Stomach (tissue), 9 donors: Measurements from ENCODE around the gene FABP6. TPM values are rescaled to one million over a fixed set of nuclear protein-coding genes. Genes with fewer than 3 reads are reported as not detected.
"Not testable (repeated sequence)": the region's sequence is repeated elsewhere in the genome, so short reads cannot be mapped to it uniquely, and the experiment has no call there.

Source experiments
- DNase-seq, 2 donors: peaks; one replicate each; pipeline versions ENCODE4 v3.0.0 to v3.0.0-alpha.2; 2013 to 2019
- H3K27ac ChIP-seq, 5 donors: fragments of 200-600 bp in 4 of 5; sonication (generic) in 4 of 5; one replicate each; pipeline ENCODE4 v1.5.1; 2013 to 2019; ENCODE audit warnings: mild to moderate bottlenecking in 1 of 5, moderate library complexity in 1 of 5
- H3K27me3 ChIP-seq, 3 donors: fragments of 200-600 bp; sonication (generic); one replicate each; pipeline ENCODE4 v1.5.1; 2017 to 2019; ENCODE audit warnings: mixed run types in 1 of 3
- H3K36me3 ChIP-seq, 4 donors: fragments of 200-600 bp; sonication (generic); 1 replicate in 3 of 4; 2 replicates in 1 of 4; pipeline ENCODE4 v1.5.1; 2016 to 2019
- H3K4me1 ChIP-seq, 4 donors: fragments of 200-600 bp; sonication (generic); one replicate each; pipeline ENCODE4 v1.5.1; 2016 to 2019
- H3K4me3 ChIP-seq, 4 donors: fragments of 200-600 bp; sonication (generic) in 3 of 4; one replicate each; pipeline ENCODE4 v1.5.1; 2016 to 2019; ENCODE audit warnings: mild to moderate bottlenecking in 1 of 4
- H3K9me3 ChIP-seq, 4 donors: fragments of 200-600 bp; sonication (generic); one replicate each; pipeline ENCODE4 v1.5.1; 2016 to 2019
- CTCF ChIP-seq, 7 experiments: fragments of 450-650 bp in 4 of 7; fragments of 200-600 bp in 3 of 7; sonication (generic) in 3 of 7; IDR thresholded peaks; one replicate each; pipeline ENCODE4 v1.5.1; 2016 to 2019; ENCODE audit warnings: antibody characterized with exemption in 7 of 7, control low read depth in 2 of 7, mild to moderate bottlenecking in 1 of 7
- EP300 ChIP-seq: sonication (generic); formaldehyde crosslinking; IDR thresholded peaks from one replicate; pipeline ENCODE4 v1.6.1; 2017; ENCODE audit warnings: antibody characterized with exemption
- POLR2A ChIP-seq, 4 donors: fragments of 450-650 bp; IDR thresholded peaks; one replicate each; pipeline ENCODE4 v1.6.1; 2016; ENCODE audit warnings: antibody characterized with exemption in 4 of 4, control low read depth in 2 of 4, mild to moderate bottlenecking in 1 of 4, moderate library complexity in 1 of 4
- POLR2AphosphoS5 ChIP-seq, 3 donors: sonication (generic); formaldehyde crosslinking; IDR thresholded peaks; one replicate each; pipeline ENCODE4 v1.6.1; 2016; ENCODE audit warnings: antibody characterized with exemption in 3 of 3
- WGBS, 5 donors: extraction: QIAGEN DNeasy Blood & Tissue Kit in 3 of 5; methylation state at CpG; one replicate each; pipeline versions ENCODE4 v1.1.5 to v1.1.7; 2013 to 2018; 5-methylcytosine and 5-hydroxymethylcytosine counted together
- intact Hi-C: fragments of 100-400 bp; cut with DNase I; formaldehyde crosslinking; loops from one replicate; pipeline ENCODE4 v1.15.1; 2023; ENCODE audit warnings: low total_unique reads
- polyA plus RNA-seq, 3 donors: library from polyadenylated mRNA; stranded (reverse); fragments of 200-250 nt; gene quantifications; one replicate each; pipeline ENCODE4 v1.2.3, GENCODE V29; 2013
- total RNA-seq, 5 donors: library from RNA; depleted of rRNA; stranded (reverse); fragments of >200 nt; gene quantifications; one replicate each; pipeline versions ENCODE4 v1.1.0 to v1.2.3, GENCODE V29; 2014 to 2016
- donor health status: healthy with polysubstance abuse.
- donor health status: Bipolar disorder and iron deficiency.
- donor health status: healthy.

FABP6 gene
- total and polyA plus RNA-seq, 8 donors, result 0.50 to 6.1 (median 1.9) TPM; not detected in 5

GRCh38 chr5:160245506-160246086 is 16.3 kb downstream of the FABP6 start:
- 74 to 82% (median 79%) methylated on average over 9 of the region's 9 CpGs for WGBS, 5 donors
- H3K27ac ChIP-seq, result no peak overlapping the region

GRCh38 chr5:160249570-160249969 is 20.3 kb downstream of the FABP6 start:
- intact Hi-C loops, H3K27ac ChIP-seq, DNase-seq, H3K4me3 ChIP-seq, H3K9me3 ChIP-seq, H3K4me1 ChIP-seq, H3K27me3 ChIP-seq: not testable (repeated sequence)
- WGBS, 5 donors, result 91 to 100% (median 92%) methylated on average over 1 of the region's 1 CpG
- H3K36me3 ChIP-seq, result peaks cover 0 to 26% (median 17%) of the 10 kb centered on the region in 4 donors

More at GRCh38 chr5:160245506-160246086, 16.3 kb downstream of the FABP6 start:
- H3K9me3 ChIP-seq, result no peaks in the 10 kb centered on the region
- DNase-seq, result no peak
- H3K4me1 ChIP-seq, result no peaks in the 10 kb centered on the region
- TF ChIP-seq CTCF (IDR thresholded peaks at IDR 0.05), result no peak
- TF ChIP-seq POLR2A (IDR thresholded peaks at IDR 0.05), result no peak
- no peak for TF ChIP-seq EP300
- intact Hi-C loops, result no loop called here
- no peaks in the 10 kb centered on the region for H3K27me3 ChIP-seq
- no peak overlapping the region for H3K4me3 ChIP-seq
- no peaks in the 10 kb centered on the region for H3K36me3 ChIP-seq

- intact Hi-C loops, result no loop called here
Measured at GRCh38 chr5:160250226-160250625, 20.9 kb downstream of the FABP6 start.

GRCh38 chr5:160250826-160251225 is 21.5 kb downstream of the FABP6 start:
- Histone ChIP-seq H3K9me3 (no peaks in the 10 kb centered on the region), H3K36me3 (peaks cover 0 to 31% (median 20%) of the 10 kb centered on the region in 4 donors), H3K27me3 (no peaks in the 10 kb centered on the region), H3K4me1 (no peaks in the 10 kb centered on the region), H3K4me3 (no peak overlapping the region), H3K27ac (no peak overlapping the region)
- TF ChIP-seq EP300, result no peak
- TF ChIP-seq CTCF (IDR thresholded peaks at IDR 0.05), result no peak
- TF ChIP-seq POLR2AphosphoS5 (IDR thresholded peaks at IDR 0.05), result no peak
- no peak for TF ChIP-seq POLR2A (IDR thresholded peaks at IDR 0.05)
- WGBS, 5 donors, result 76 to 88% (median 83%) methylated on average over 2 of the region's 2 CpGs
- intact Hi-C loops, result no loop called here
- DNase-seq, result no peak

More at GRCh38 chr5:160250226-160250625, 20.9 kb downstream of the FABP6 start:
- DNase-seq, result no peak
- Histone ChIP-seq H3K27me3 (no peaks in the 10 kb centered on the region), H3K9me3 (no peaks in the 10 kb centered on the region), H3K27ac (no peak overlapping the region), H3K4me3 (no peak overlapping the region), H3K36me3 (peaks cover 0 to 28% (median 18%) of the 10 kb centered on the region in 4 donors), H3K4me1 (no peaks in the 10 kb centered on the region)
- TF ChIP-seq POLR2A (IDR thresholded peaks at IDR 0.05), result no peak
- TF ChIP-seq CTCF (IDR thresholded peaks at IDR 0.05), result no peak
- no peak for TF ChIP-seq POLR2AphosphoS5 (IDR thresholded peaks at IDR 0.05)
- TF ChIP-seq EP300, result no peak
- WGBS, 5 donors, result 90 to 96% (median 95%) methylated on average over 5 of the region's 5 CpGs

- no peaks in the 10 kb centered on the region for H3K4me1 ChIP-seq
- H3K27me3 ChIP-seq, result no peaks in the 10 kb centered on the region
- no peak for TF ChIP-seq CTCF (IDR thresholded peaks at IDR 0.05)
- no peak for TF ChIP-seq POLR2A (IDR thresholded peaks at IDR 0.05)
- no peak for TF ChIP-seq POLR2AphosphoS5 (IDR thresholded peaks at IDR 0.05)
- no peak for TF ChIP-seq EP300
- WGBS, 5 donors, result 85 to 91% (median 88%) methylated on average over 14 of the region's 14 CpGs
- no peaks in the 10 kb centered on the region for H3K9me3 ChIP-seq
- H3K36me3 ChIP-seq, result peaks cover 0 to 31% (median 20%) of the 10 kb centered on the region in 4 donors
- intact Hi-C loops, result no loop called here
- no peak for DNase-seq
- H3K27ac ChIP-seq, result no peak overlapping the region
- H3K4me3 ChIP-seq, result no peak overlapping the region
Measured at GRCh38 chr5:160251406-160252155, 22.3 kb downstream of the FABP6 start.
